ENCODE results near the gene KDM1A. TPM values are rescaled to one million over a fixed set of nuclear protein-coding genes. Genes with fewer than 3 reads are reported as not detected.

Gene KDM1A
- total and polyA plus RNA-seq, 9 of the 15 experiments (the other 6 are each of a cell fraction or from before 2014, with no cell fraction given), result 59.2 to 181 (median 168) TPM

Small RNAs within 50 kb of the gene (microRNA-seq; reads per million reads assigned to microRNA genes)
- gene MIR3115 (ENCODE audit: borderline microRNAs expressed) (0.91 reads per million, percentile 4 among the genes with 10 or more reads in this experiment), gene MIR4419A (ENCODE audit: borderline microRNAs expressed) (not detected)

Small RNAs within 50 kb of the gene (small RNA-seq; reads per million reads assigned to genes)
- gene MIR3115 (0.44 reads per million, percentile 16 among the genes with 10 or more reads in this experiment), gene MIR4419A (not detected)

Other genes with a start within 250 kb of the KDM1A start
- gene LACTBL1, start 46.6 kb upstream of the KDM1A start, total RNA-seq (2014; rRNA removed), result not detected in 2 replicates
- not detected in 2 replicates for gene LACTBL1, start 46.6 kb upstream of the KDM1A start, total RNA-seq (2014; rRNA removed; fragmentation: Illumina TruSeq; extraction: Trizol)
- not detected in 2 replicates for gene LACTBL1, start 46.6 kb upstream of the KDM1A start, total RNA-seq (2015; rRNA removed; fragmentation: Illumina TruSeq; extraction: Trizol)
- gene LACTBL1, start 46.6 kb upstream of the KDM1A start, total RNA-seq (2021), result not detected in 2 replicates
- not detected in 2 replicates for gene LACTBL1, start 46.6 kb upstream of the KDM1A start, polyA plus RNA-seq (2011; rRNA removed)
- gene LACTBL1, start 46.6 kb upstream of the KDM1A start, polyA plus RNA-seq (2014; fragmentation: Illumina TruSeq; extraction: Trizol), result not detected in 2 replicates
- not detected for gene LACTBL1, start 46.6 kb upstream of the KDM1A start, polyA plus RNA-seq (2014; fragmentation: Nextera tagmentation; extraction: Ambion mirVana)
- gene LACTBL1, start 46.6 kb upstream of the KDM1A start, polyA plus RNA-seq (2014; rRNA removed), result not detected in 2 replicates
- gene TEX46, start 3.6 kb upstream of the KDM1A start, total RNA-seq (2014; rRNA removed), result not detected in 2 replicates
- not detected in 2 replicates for gene TEX46, start 3.6 kb upstream of the KDM1A start, total RNA-seq (2014; rRNA removed; fragmentation: Illumina TruSeq; extraction: Trizol)
- gene TEX46, start 3.6 kb upstream of the KDM1A start, total RNA-seq (2015; rRNA removed; fragmentation: Illumina TruSeq; extraction: Trizol), result not detected in 2 replicates
- gene TEX46, start 3.6 kb upstream of the KDM1A start, total RNA-seq (2021), result 0.54 and 0.64 TPM in 2 replicates
- gene TEX46, start 3.6 kb upstream of the KDM1A start, polyA plus RNA-seq (2011; rRNA removed), result not detected in 2 replicates
- 0.42 TPM in 1 of 2 replicates, not detected in the other for gene TEX46, start 3.6 kb upstream of the KDM1A start, polyA plus RNA-seq (2014; fragmentation: Illumina TruSeq; extraction: Trizol)
- gene TEX46, start 3.6 kb upstream of the KDM1A start, polyA plus RNA-seq (2014; fragmentation: Nextera tagmentation; extraction: Ambion mirVana), result not detected
- 0.54 TPM in 1 of 2 replicates, not detected in the other for gene TEX46, start 3.6 kb upstream of the KDM1A start, polyA plus RNA-seq (2014; rRNA removed)
- 10.2 and 12.4 TPM in 2 replicates for gene LUZP1, start 149.4 kb downstream of the KDM1A start, total RNA-seq (2014; rRNA removed)
- 12.6 and 14.2 TPM in 2 replicates for gene LUZP1, start 149.4 kb downstream of the KDM1A start, total RNA-seq (2014; rRNA removed; fragmentation: Illumina TruSeq; extraction: Trizol)
- 13.8 and 15.3 TPM in 2 replicates for gene LUZP1, start 149.4 kb downstream of the KDM1A start, total RNA-seq (2015; rRNA removed; fragmentation: Illumina TruSeq; extraction: Trizol)
- 16.9 and 19.1 TPM in 2 replicates for gene LUZP1, start 149.4 kb downstream of the KDM1A start, total RNA-seq (2021)
- gene LUZP1, start 149.4 kb downstream of the KDM1A start, polyA plus RNA-seq (2011; rRNA removed), result 10.0 and 11.2 TPM in 2 replicates
- 14.2 and 14.7 TPM in 2 replicates for gene LUZP1, start 149.4 kb downstream of the KDM1A start, polyA plus RNA-seq (2014; fragmentation: Illumina TruSeq; extraction: Trizol)
- 10 to 100 TPM in 1 of 2 experiments, 1 to 10 TPM in 1; 6.5 to 11.8 TPM for gene LUZP1, start 149.4 kb downstream of the KDM1A start, polyA plus RNA-seq (2014; fragmentation: Nextera tagmentation; extraction: Ambion mirVana)
- gene LUZP1, start 149.4 kb downstream of the KDM1A start, polyA plus RNA-seq (2014; rRNA removed), result 6.8 and 7.7 TPM in 2 replicates
- not detected in 2 replicates for gene HTR1D, start 198.0 kb downstream of the KDM1A start, total RNA-seq (2014; rRNA removed)
- not detected in 2 replicates for gene HTR1D, start 198.0 kb downstream of the KDM1A start, total RNA-seq (2014; rRNA removed; fragmentation: Illumina TruSeq; extraction: Trizol)
- gene HTR1D, start 198.0 kb downstream of the KDM1A start, total RNA-seq (2015; rRNA removed; fragmentation: Illumina TruSeq; extraction: Trizol), result not detected in 2 replicates
- gene HTR1D, start 198.0 kb downstream of the KDM1A start, total RNA-seq (2021), result 0.04 TPM in 1 of 2 replicates, not detected in the other
- gene HTR1D, start 198.0 kb downstream of the KDM1A start, polyA plus RNA-seq (2011; rRNA removed), result 0.04 and 0.08 TPM in 2 replicates
- gene HTR1D, start 198.0 kb downstream of the KDM1A start, polyA plus RNA-seq (2014; fragmentation: Illumina TruSeq; extraction: Trizol), result 0.09 TPM in 1 of 2 replicates, not detected in the other
- gene HTR1D, start 198.0 kb downstream of the KDM1A start, polyA plus RNA-seq (2014; fragmentation: Nextera tagmentation; extraction: Ambion mirVana), result under 1 TPM in 1 of 2 experiments, not detected in 1; 0.03 TPM
- 0.08 and 0.09 TPM in 2 replicates for gene HTR1D, start 198.0 kb downstream of the KDM1A start, polyA plus RNA-seq (2014; rRNA removed)

Measured in K562 (cell line).